DND-41 (cell line): Measurements from ENCODE around the gene PLCB3.

Experiments
- ATAC-seq: fragments of 200-7000 bp; cut with Tn5 transposase; 3 replicates; pipeline ENCODE4 v1.9.1; 2021; ENCODE audit warnings: low read depth; ENCODE audit not compliant: insufficient read depth
- DNase-seq: peaks from one replicate; pipeline ENCODE4 v3.0.0-alpha.2; 2020
- H2AFZ ChIP-seq: 2 replicates; pipeline ENCODE4 v1.6.0; 2012; ENCODE audit warnings: low read depth, low read length
- H3K27ac ChIP-seq: 2 replicates; pipeline ENCODE4 v1.5.1; 2012; ENCODE audit warnings: low read length, inconsistent platforms
- H3K27me3 ChIP-seq: fragments of 200-600 bp; sonication (generic); 2 replicates; pipeline ENCODE4 v1.6.0; 2012; ENCODE audit warnings: low read length, mild to moderate bottlenecking, inconsistent platforms; ENCODE audit not compliant: insufficient read depth, poor library complexity
- H3K36me3 ChIP-seq: 2 replicates; pipeline ENCODE4 v1.5.1; 2012; ENCODE audit warnings: low read length, inconsistent platforms; ENCODE audit not compliant: insufficient read depth
- H3K4me1 ChIP-seq: 2 replicates; pipeline ENCODE4 v1.5.1; 2012; ENCODE audit warnings: mild to moderate bottlenecking, low read length; ENCODE audit not compliant: insufficient read depth
- H3K4me2 ChIP-seq: 2 replicates; pipeline ENCODE4 v1.6.0; 2012; ENCODE audit warnings: mild to moderate bottlenecking, moderate library complexity, low read length, inconsistent platforms; ENCODE audit not compliant: insufficient read depth
- H3K4me3 ChIP-seq, 2 experiments: fragments of 200-600 bp in 1 of 2; shearing (Covaris generic) in 1 of 2; 2 replicates each; pipeline ENCODE4 v1.5.1; 2012 to 2016; ENCODE audit warnings: inconsistent platforms in 2 of 2, low read length in 2 of 2, mild to moderate bottlenecking in 2 of 2, low read depth in 1 of 2, moderate library complexity in 1 of 2
- H3K79me2 ChIP-seq: 2 replicates; pipeline ENCODE4 v1.6.0; 2012; ENCODE audit warnings: low read length, inconsistent platforms; ENCODE audit not compliant: insufficient read depth
- H3K9ac ChIP-seq: 2 replicates; pipeline ENCODE4 v1.6.0; 2012; ENCODE audit warnings: low read depth, mild to moderate bottlenecking, inconsistent platforms, low read length, moderate library complexity
- H3K9me3 ChIP-seq: 2 replicates; pipeline ENCODE4 v1.5.1; 2012; ENCODE audit warnings: low read length, moderate library complexity, mild to moderate bottlenecking, inconsistent platforms; ENCODE audit not compliant: insufficient read depth, severe bottlenecking
- H4K20me1 ChIP-seq: 2 replicates; pipeline ENCODE4 v1.6.0; 2012; ENCODE audit warnings: low read length; ENCODE audit not compliant: insufficient read depth
- CTCF ChIP-seq: IDR thresholded peaks from 2 replicates; pipeline ENCODE4 v1.5.1; 2012; ENCODE audit warnings: borderline replicate concordance, low read length, moderate library complexity, mild to moderate bottlenecking; ENCODE audit not compliant: poor library complexity, severe bottlenecking; ENCODE audit errors: extremely low read depth
- EZH2 ChIP-seq: IDR thresholded peaks from 3 replicates; pipeline ENCODE4 v1.6.1; 2012; ENCODE audit warnings: borderline replicate concordance, low read depth, mild to moderate bottlenecking, moderate library complexity, low read length, inconsistent platforms; ENCODE audit not compliant: severe bottlenecking

The PLCB3 gene

DNA sequence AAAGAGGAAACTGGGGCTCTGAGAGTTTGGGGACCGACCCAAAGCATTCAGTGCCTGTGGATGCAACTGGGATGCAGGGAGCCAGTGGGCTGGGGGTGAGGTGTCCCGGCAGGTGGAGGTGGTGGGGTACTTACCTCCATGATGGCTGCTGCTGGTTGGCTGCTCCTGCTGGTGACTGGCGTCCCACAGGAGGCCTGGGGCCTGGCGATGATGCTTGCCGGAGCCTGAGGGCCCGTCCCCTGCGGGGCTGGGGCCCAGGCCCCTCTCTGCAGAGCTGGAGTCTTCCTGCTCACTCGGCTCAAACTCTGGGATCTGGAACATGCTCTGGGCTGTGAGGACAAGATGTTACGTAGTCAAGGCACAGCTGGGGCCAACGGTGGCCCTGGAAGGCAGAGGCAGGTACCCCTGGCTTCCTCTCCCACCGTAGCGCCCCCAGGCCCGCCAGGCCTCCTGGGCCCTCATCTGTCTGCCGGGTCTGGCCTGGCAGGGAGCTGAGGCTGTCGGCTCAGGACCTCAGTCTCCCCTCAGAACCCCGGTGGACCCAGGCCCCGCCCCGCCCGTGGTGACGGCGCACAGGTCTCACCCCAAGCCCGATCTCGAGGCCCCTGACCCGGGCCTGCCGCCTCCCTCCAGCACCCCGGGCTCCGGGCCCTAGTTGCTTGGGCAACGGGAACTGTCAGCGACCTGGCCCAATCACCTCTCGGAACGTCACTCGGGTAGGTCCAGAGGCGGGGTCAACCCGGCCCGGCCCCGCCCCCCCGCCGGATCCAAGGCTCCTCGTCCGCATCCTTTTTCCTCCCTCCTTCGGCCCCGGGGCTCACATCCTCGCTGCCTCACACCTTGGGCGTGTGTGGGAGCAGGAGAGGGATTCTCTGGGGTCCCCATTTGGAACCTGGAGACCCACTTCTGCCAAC is 33.0 kb downstream of the PLCB3 start, which contains the start of gene BAD:
Gene BAD, minus strand, starts transcription at position 618 of the 914 bp plus-strand sequence. Its CDS starts 297 bp downstream, at position 321.
- DNase-seq = peak; percentile 95
- Histone ChIP-seq H3K9ac (peak within 1 kb of the TSS; percentile 74), H4K20me1 (no peaks in the 10 kb centered on the region), H2AFZ (peak within 1 kb of the TSS; percentile 80), H3K4me2 (peak within 1 kb of the TSS; percentile 83), H3K9me3 (no peaks in the 10 kb centered on the region), H3K4me3 (peak within 1 kb of the TSS; percentile 39 to 67; a peak in 3 of 4 replicates), H3K79me2 (peaks cover 30% of the 10 kb centered on the region), H3K36me3 (peaks cover 20% of the 10 kb centered on the region), H3K4me1 (peaks cover 36% of the 10 kb centered on the region), H3K27ac (peak within 1 kb of the TSS; percentile 71), H3K27me3 (no peaks in the 10 kb centered on the region)
- ATAC-seq = peak; percentile 89
- TF ChIP-seq CTCF (peak; percentile 20), EZH2 (no peak)

- peaks cover 30% of the 10 kb centered on the region for H3K79me2 ChIP-seq
- H4K20me1 ChIP-seq = no peaks in the 10 kb centered on the region
- no peaks in the 10 kb centered on the region for H3K9me3 ChIP-seq
- peaks cover 20% of the 10 kb centered on the region for H3K36me3 ChIP-seq
- peak within 1 kb of the TSS; percentile 74 for H3K9ac ChIP-seq
- H3K27ac ChIP-seq = peak within 1 kb of the TSS; percentile 64
- no peak for TF ChIP-seq EZH2
- TF ChIP-seq CTCF = no peak
- H3K4me1 ChIP-seq = peaks cover 36% of the 10 kb centered on the region
- peak; percentile 90 for DNase-seq
- no peaks in the 10 kb centered on the region for H3K27me3 ChIP-seq
- H3K4me2 ChIP-seq = peak within 1 kb of the TSS; percentile 83
- peak within 1 kb of the TSS; percentile 80 for H2AFZ ChIP-seq
- peak within 1 kb of the TSS; percentile 39 to 67; a peak in 3 of 4 replicates for H3K4me3 ChIP-seq
- ATAC-seq = peak; percentile 58
These were observed 33.9 kb downstream of the PLCB3 start, which contains the start of gene GPR137 for GRCh38 chr11:64284962-64285884. TSS of gene GPR137 (plus strand) at chr11:64285848. CDS start at chr11:64286525, 677 bp downstream.

- no peaks in the 10 kb centered on the region for H3K27me3 ChIP-seq
- H3K36me3 ChIP-seq = peaks cover 20% of the 10 kb centered on the region
- no peaks in the 10 kb centered on the region for H4K20me1 ChIP-seq
- ATAC-seq (peak; percentile 4), DNase-seq (peak; percentile 50)
- peak overlapping the region; percentile 39 to 67; a peak in 3 of 4 replicates for H3K4me3 ChIP-seq
- TF ChIP-seq CTCF = peak; percentile 65
- TF ChIP-seq EZH2 = no peak
- H3K4me2 ChIP-seq = peak overlapping the region; percentile 83
- peak overlapping the region; percentile 64 for H3K27ac ChIP-seq
- peak overlapping the region; percentile 74 for H3K9ac ChIP-seq
- no peaks in the 10 kb centered on the region for H3K9me3 ChIP-seq
- H3K79me2 ChIP-seq = peaks cover 30% of the 10 kb centered on the region
- H2AFZ ChIP-seq = peak overlapping the region; percentile 80
- H3K4me1 ChIP-seq = peaks cover 36% of the 10 kb centered on the region
These were observed 34.8 kb downstream of the PLCB3 start for GRCh38 chr11:64285885-64286800.
